ENCODE results near the gene CMSS1.
A peak's percentile ranks its signal among the peaks of the same experiment; 100 is the strongest.

The CMSS1 gene

GRCh38 chr3:99823723-99824711, 6.4 kb downstream of the CMSS1 start:
- H3K27ac ChIP-seq (ENCODE audit: extremely low read depth, low read depth, low read length), result no peak overlapping the region
- H3K4me3 ChIP-seq (ENCODE audit: low read depth, low read length), result no peak overlapping the region
- no peak for TF ChIP-seq HIC1 (tag by site-specific recombination; IDR thresholded peaks at IDR 0.05)
- no peak for TF ChIP-seq ZNF18 (tag by site-specific recombination; IDR thresholded peaks at IDR 0.05)
- peak; percentile 82 for TF ChIP-seq ZBTB17 (tag by site-specific recombination; IDR thresholded peaks at IDR 0.05)
- no peak for TF ChIP-seq ZNF391 (tag by site-specific recombination; IDR thresholded peaks at IDR 0.05; ENCODE audit: borderline replicate concordance, low read depth)
- TF ChIP-seq ZNF335 (tag by site-specific recombination; conservative IDR thresholded peaks at IDR 0.05), result 0 out of 2 replicates have a peak, but pooled peaks have one; percentile 14
- 0 out of 2 replicates have a peak, but pooled peaks have one; percentile 32 for TF ChIP-seq ZNF600 (tag by site-specific recombination; IDR thresholded peaks at IDR 0.05)
- TF ChIP-seq PRDM10 (tag by site-specific recombination; IDR thresholded peaks at IDR 0.05), result peak; percentile 73
- peak; percentile 57; the same call in 1 of the 2 replicates for TF ChIP-seq ZBTB20 (tag by site-specific recombination; IDR thresholded peaks at IDR 0.05)
- H3K4me1 ChIP-seq (ENCODE audit: control insufficient read depth, insufficient read depth, low read length), result peaks cover 10% of the 10 kb centered on the region; the same call in 1 of the 2 replicates
- H3K9me3 ChIP-seq (ENCODE audit: control insufficient read depth, insufficient read depth, low read depth, low read length), result no peaks in the 10 kb centered on the region
- peaks cover 0 to 2% of the 10 kb centered on the region in 2 experiments; a peak in 1 of 3 replicates for H3K36me3 ChIP-seq (ENCODE audit: control insufficient read depth in 2 of 2, insufficient read depth in 1 of 2, low read length in 2 of 2)
- ChIA-PET CTCF (interaction anchor here (0.6 to 2.3 kb wide), 2 partner anchors 8 to 223 kb away, joined by 5 to 11 read pairs; no protein-coding TSS in a partner anchor), POLR2A (interaction anchor here (0.6 kb wide), 2 partner anchors 12 to 440 kb away, joined by 4 to 7 read pairs; no protein-coding TSS in a partner anchor)

GRCh38 chr3:99825004-99825640, 7.5 kb downstream of the CMSS1 start:
- ChIA-PET POLR2A (no interaction called here), CTCF (no interaction called here)
- Histone ChIP-seq H3K4me3 (ENCODE audit: low read depth, low read length) (no peak overlapping the region), H3K36me3 (ENCODE audit: control insufficient read depth in 2 of 2, insufficient read depth in 1 of 2, low read length in 2 of 2) (peaks cover 0 to 2% of the 10 kb centered on the region in 2 experiments; a peak in 1 of 3 replicates), H3K4me1 (ENCODE audit: control insufficient read depth, insufficient read depth, low read length) (peaks cover 10% of the 10 kb centered on the region; the same call in 1 of the 2 replicates), H3K9me3 (ENCODE audit: control insufficient read depth, insufficient read depth, low read depth, low read length) (no peaks in the 10 kb centered on the region), H3K27ac (ENCODE audit: extremely low read depth, low read depth, low read length) (no peak overlapping the region)
- no peak for TF ChIP-seq ZNF404 (tag by site-specific recombination; IDR thresholded peaks at IDR 0.05)
- TF ChIP-seq ZNF121 (tag by site-specific recombination; IDR thresholded peaks at IDR 0.05), result no peak
- TF ChIP-seq PRDM6 (tag by site-specific recombination; IDR thresholded peaks at IDR 0.05), result peak; percentile 33; the same call in 1 of the 2 replicates
- TF ChIP-seq ZNF513 (tag by site-specific recombination; IDR thresholded peaks at IDR 0.05), result no peak
- TF ChIP-seq ZBTB17 (tag by site-specific recombination; IDR thresholded peaks at IDR 0.05), result 0 out of 2 replicates have a peak, but pooled peaks have one; percentile 23
- TF ChIP-seq ZNF449 (tag by site-specific recombination; IDR thresholded peaks at IDR 0.05), result no peak
- TF ChIP-seq ZNF24 (tag by site-specific recombination; IDR thresholded peaks at IDR 0.05), result no peak
